Left cardiac atrium (tissue), 4 donors: Measurements from ENCODE around the gene IL34. TPM values are rescaled to one million over a fixed set of nuclear protein-coding genes. Genes with fewer than 3 reads are reported as not detected.
"Not testable (repeated sequence)": the region's sequence is repeated elsewhere in the genome, so short reads cannot be mapped to it uniquely, and the experiment has no call there.

Source experiments
- ATAC-seq, 2 donors: fragments of 200-7000 bp; cut with Tn5 transposase; one replicate each; pipeline ENCODE4 v1.9.1; 2020; ENCODE audit warnings: mild to moderate bottlenecking in 2 of 2, moderate library complexity in 2 of 2
- DNase-seq: peaks from one replicate; pipeline ENCODE4 v3.0.0-alpha.2; 2020
- intact Hi-C, 2 donors: fragments of 100-400 bp; cut with DNase I; formaldehyde crosslinking; loops; one replicate each; pipeline versions ENCODE4 v1.14.1 to v1.15.1; 2022 to 2023
- total RNA-seq, 2 donors: library from RNA; stranded (reverse); fragmentation: NEBNext Ultra II Directional; extraction: Animal tissue kit (Norgen Biotek cat#: 25700); gene quantifications; one replicate each; pipeline ENCODE4 v1.2.1, GENCODE V29; 2021
- donor health status: DM: no; HTN: yes; CAD: no.
- donor health status: DM: no; HTN: yes; CAD: no; lungs with severe emphysema.
- donor health status: DM: yes; HTN: yes; CAD: no.
- donor health status: Dilated cardiomyopathy.

IL34 gene
- total RNA-seq, 2 donors from 2014 or later: 1.4 to 4.0 TPM

- ATAC-seq (no peak), DNase-seq (no peak)
- intact Hi-C loops: no loop called here
These were observed 18.7 kb upstream of the IL34 start for GRCh38 chr16:70627696-70628095.

GRCh38 chr16:70630960-70631745, 15.2 kb upstream of the IL34 start:
- DNase-seq: no peak
- intact Hi-C loops: no loop called here
- ATAC-seq: no peak

GRCh38 chr16:70632273-70632672, 14.1 kb upstream of the IL34 start:
- no peak for ATAC-seq
- no peak for DNase-seq
- intact Hi-C loops: no loop called here

- DNase-seq, ATAC-seq, intact Hi-C loops: not testable (repeated sequence)
These were observed 12.7 kb upstream of the IL34 start for GRCh38 chr16:70633617-70634016.

GRCh38 chr16:70634861-70635260, 11.5 kb upstream of the IL34 start:
- ATAC-seq: no peak
- intact Hi-C loops: no loop called here
- DNase-seq: no peak

GRCh38 chr16:70635336-70636016, 10.9 kb upstream of the IL34 start:
- peak; percentile 37 for DNase-seq
- peak in 1 of 2 donors; percentile 30 for ATAC-seq

GRCh38 chr16:70638814-70639792, 7.3 kb upstream of the IL34 start:
- ATAC-seq (peak; percentile 83 to 89), DNase-seq (no peak)
- intact Hi-C loops: no loop called here

More at GRCh38 chr16:70635336-70636016, 10.9 kb upstream of the IL34 start:
- intact Hi-C loops: no loop called here

- intact Hi-C loops: no loop called here
- ATAC-seq (no peak), DNase-seq (no peak)
These were observed 3.7 kb upstream of the IL34 start for GRCh38 chr16:70642633-70643032.

GRCh38 chr16:70643264-70643663, 3.1 kb upstream of the IL34 start:
- DNase-seq, intact Hi-C loops: not testable (repeated sequence)

GRCh38 chr16:70644763-70645597, 1.4 kb upstream of the IL34 start:
- DNase-seq: no peak
- intact Hi-C loops: no loop called here
- no peak for ATAC-seq

More at GRCh38 chr16:70643264-70643663, 3.1 kb upstream of the IL34 start:
- not testable (repeated sequence) for ATAC-seq

GRCh38 chr16:70647441-70648359, 1.3 kb downstream of the IL34 start:
- DNase-seq: no peak
- intact Hi-C loops: no loop called here
- peak in 1 of 2 donors; percentile 41 for ATAC-seq

GRCh38 chr16:70648606-70649005, 2.2 kb downstream of the IL34 start:
- intact Hi-C loops: no loop called here
- DNase-seq: no peak
- ATAC-seq: no peak

- intact Hi-C loops: no loop called here
- DNase-seq: no peak
- ATAC-seq: no peak
These were observed 2.9 kb downstream of the IL34 start for GRCh38 chr16:70649300-70649699.

- ATAC-seq (no peak), DNase-seq (no peak)
- intact Hi-C loops: loop anchor here (5.0 to 10.0 kb wide), 2 partner anchors 118 to 285 kb away; no protein-coding TSS in a partner anchor
These were observed 3.9 kb downstream of the IL34 start for GRCh38 chr16:70650216-70650615.

GRCh38 chr16:70651524-70651923, 5.2 kb downstream of the IL34 start:
- intact Hi-C loops: loop anchor here (5.0 to 10.0 kb wide), 2 partner anchors 119 to 287 kb away; no protein-coding TSS in a partner anchor
- ATAC-seq (no peak), DNase-seq (no peak)

- intact Hi-C loops: loop anchor here (5.0 to 10.0 kb wide), 2 partner anchors 120 to 288 kb away; no protein-coding TSS in a partner anchor
- ATAC-seq: no peak
- no peak for DNase-seq
These were observed 6.0 kb downstream of the IL34 start for GRCh38 chr16:70652322-70652721.

- no peak for ATAC-seq
- no peak for DNase-seq
- intact Hi-C loops: loop anchor here (5.0 to 10.0 kb wide), 2 partner anchors 121 to 289 kb away; no protein-coding TSS in a partner anchor
These were observed 7.0 kb downstream of the IL34 start for GRCh38 chr16:70653406-70653805.
